Measurements from ENCODE around the gene DOK5.

The DOK5 gene

GRCh38 chr20:54488442-54488841 lies 13.0 kb downstream of the DOK5 start:
- no peaks in the 10 kb centered on the region for H3K27me3 ChIP-seq (replicated peaks)

GRCh38 chr20:54491506-54491905 lies 16.1 kb downstream of the DOK5 start:
- H3K36me3 ChIP-seq (replicated peaks), result no peaks in the 10 kb centered on the region
- no peak for DNase-seq
- H3K27ac ChIP-seq, result no peak overlapping the region
- in situ Hi-C loops (cut with HindIII; ENCODE audit: low pct_ligation_motif_present, low sequenced_read_pairs), result no loop called here
- H3K27me3 ChIP-seq (replicated peaks), result no peaks in the 10 kb centered on the region
- no peak overlapping the region for H3K4me3 ChIP-seq (ENCODE audit: low read depth, low read length)
- TF ChIP-seq CTCF (IDR thresholded peaks at IDR 0.05; ENCODE audit: low read depth, low read length, missing control alignments), result no peak

More at GRCh38 chr20:54488442-54488841, 13.0 kb downstream of the DOK5 start:
- no peak for DNase-seq
- H3K4me3 ChIP-seq (ENCODE audit: low read depth, low read length), result no peak overlapping the region
- no peaks in the 10 kb centered on the region for H3K36me3 ChIP-seq (replicated peaks)
- H3K27ac ChIP-seq, result no peak overlapping the region
- in situ Hi-C loops (cut with HindIII; ENCODE audit: low pct_ligation_motif_present, low sequenced_read_pairs), result no loop called here
- TF ChIP-seq CTCF (IDR thresholded peaks at IDR 0.05; ENCODE audit: low read depth, low read length, missing control alignments), result no peak

GRCh38 chr20:54494303-54495006 lies 19.1 kb downstream of the DOK5 start:
- TF ChIP-seq CTCF (IDR thresholded peaks at IDR 0.05; ENCODE audit: low read depth, low read length, missing control alignments), result no peak
- H3K4me3 ChIP-seq (ENCODE audit: low read depth, low read length), result no peak overlapping the region
- in situ Hi-C loops (cut with HindIII; ENCODE audit: low pct_ligation_motif_present, low sequenced_read_pairs), result no loop called here

GRCh38 chr20:54497931-54498718 lies 22.7 kb downstream of the DOK5 start:
- in situ Hi-C loops (cut with HindIII; ENCODE audit: low pct_ligation_motif_present, low sequenced_read_pairs), result no loop called here
- H3K36me3 ChIP-seq (replicated peaks), result no peaks in the 10 kb centered on the region
- no peak for TF ChIP-seq CTCF (IDR thresholded peaks at IDR 0.05; ENCODE audit: low read depth, low read length, missing control alignments)
- DNase-seq, result no peak
- H3K27ac ChIP-seq, result no peak overlapping the region
- H3K4me3 ChIP-seq (ENCODE audit: low read depth, low read length), result no peak overlapping the region
- H3K27me3 ChIP-seq (replicated peaks), result no peaks in the 10 kb centered on the region

More at GRCh38 chr20:54494303-54495006, 19.1 kb downstream of the DOK5 start:
- Histone ChIP-seq H3K27me3 (replicated peaks) (no peaks in the 10 kb centered on the region), H3K36me3 (replicated peaks) (no peaks in the 10 kb centered on the region), H3K27ac (no peak overlapping the region)
- no peak for DNase-seq

GRCh38 chr20:54499111-54499510 lies 23.7 kb downstream of the DOK5 start:
- no peak overlapping the region for H3K27ac ChIP-seq
- H3K4me3 ChIP-seq (ENCODE audit: low read depth, low read length), result no peak overlapping the region
- H3K27me3 ChIP-seq (replicated peaks), result no peaks in the 10 kb centered on the region
- in situ Hi-C loops (cut with HindIII; ENCODE audit: low pct_ligation_motif_present, low sequenced_read_pairs), result no loop called here
- H3K36me3 ChIP-seq (replicated peaks), result no peaks in the 10 kb centered on the region
- no peak for DNase-seq
- TF ChIP-seq CTCF (IDR thresholded peaks at IDR 0.05; ENCODE audit: low read depth, low read length, missing control alignments), result no peak

Data from brain microvascular endothelial cell (primary cell).